ENCODE results near the gene KDM5B. TPM values are rescaled to one million over a fixed set of nuclear protein-coding genes. Genes with fewer than 3 reads are reported as not detected.

Gene KDM5B
- total RNA-seq, 1 experiment from 2014 or later, result 83.6 TPM

DNA sequence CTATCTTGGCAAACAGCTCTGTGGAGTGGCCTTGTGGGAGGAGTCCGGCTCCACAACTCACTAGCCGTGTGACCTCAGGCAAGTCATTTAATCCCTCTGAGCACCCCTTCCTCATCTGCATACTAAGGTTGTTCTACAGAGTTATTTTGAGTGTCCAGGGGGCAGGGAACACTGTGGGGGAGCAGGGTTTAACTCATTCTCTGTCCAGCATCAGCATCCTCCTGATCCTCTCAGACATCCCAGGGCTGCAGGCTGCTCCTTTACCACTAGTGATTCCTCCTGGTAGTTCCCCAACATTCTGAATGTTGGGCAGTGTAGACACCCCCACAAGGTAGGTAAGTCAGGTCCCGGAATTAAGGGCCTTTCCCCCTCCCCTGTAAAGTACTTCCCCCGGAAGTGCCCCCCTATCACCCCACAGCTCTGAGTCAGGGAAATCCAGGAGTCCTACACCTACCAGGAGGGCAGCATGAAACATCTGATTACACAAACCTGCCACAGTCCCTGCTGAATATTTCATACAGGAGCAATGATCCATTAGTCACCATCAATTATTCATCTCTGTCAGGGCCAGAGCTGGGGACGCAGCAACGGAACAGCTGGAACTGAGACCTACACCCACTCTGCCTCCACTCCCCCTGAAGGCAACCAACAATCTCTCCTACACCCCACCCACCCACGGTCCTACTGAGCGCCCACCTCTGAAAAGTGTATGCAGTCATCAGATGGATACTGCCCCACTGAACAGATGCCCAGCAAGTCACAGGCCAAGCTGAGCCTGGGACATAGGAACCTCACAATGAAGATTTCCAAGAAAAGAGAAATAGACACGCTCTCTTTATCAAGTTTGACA, 118.5 kb downstream of the KDM5B start:
- no TSS peak for BruUV-seq (replicated peaks)
- CTCF ChIA-PET, result no interaction called here

GRCh38 chr1:202689082-202689481, 119.1 kb downstream of the KDM5B start:
- no peaks in the 10 kb centered on the region for H3K36me3 ChIP-seq (ENCODE audit: control insufficient read depth, insufficient read depth, low read length)
- in situ Hi-C loops (cut with HindIII; ENCODE audit: low pct_unique_long_range_greater_than_20kb, low sequenced_read_pairs), result no loop called here
- ChIA-PET CTCF (no interaction called here), POLR2A (no interaction called here)
- H3K4me1 ChIP-seq (ENCODE audit: control insufficient read depth, insufficient read depth, low read length), result no peaks in the 10 kb centered on the region
- H3K4me3 ChIP-seq (ENCODE audit: low read depth in 2 of 2, low read length in 2 of 2), result no peak overlapping the region
- H3K27me3 ChIP-seq (ENCODE audit: control insufficient read depth, insufficient read depth, low read length), result peaks cover 22% of the 10 kb centered on the region
- no TSS peak for BruUV-seq (replicated peaks)
- H3K9me3 ChIP-seq (ENCODE audit: control insufficient read depth, insufficient read depth, low read depth, low read length), result no peaks in the 10 kb centered on the region
- DNase-seq (ENCODE audit: low read depth, low spot score) (no peak), ATAC-seq (no peak)
- intact Hi-C loops (cut with micrococcal nuclease; ENCODE audit: unreplicated experiment), result no loop called here
- TF ChIP-seq POLR2AphosphoS5 (IDR thresholded peaks at IDR 0.05; ENCODE audit: low read depth, low read length) (no peak), TCF7L2 (IDR thresholded peaks at IDR 0.05; ENCODE audit: low read depth, low read length) (no peak), REST (IDR thresholded peaks at IDR 0.05; ENCODE audit: insufficient read depth in 1 of 2, low read depth in 2 of 2, low read length in 1 of 2) (no peak), SIN3A (IDR thresholded peaks at IDR 0.05; ENCODE audit: borderline replicate concordance, insufficient read depth, low read depth, low read length) (no peak)
- TF ChIP-seq, protein P1, sequence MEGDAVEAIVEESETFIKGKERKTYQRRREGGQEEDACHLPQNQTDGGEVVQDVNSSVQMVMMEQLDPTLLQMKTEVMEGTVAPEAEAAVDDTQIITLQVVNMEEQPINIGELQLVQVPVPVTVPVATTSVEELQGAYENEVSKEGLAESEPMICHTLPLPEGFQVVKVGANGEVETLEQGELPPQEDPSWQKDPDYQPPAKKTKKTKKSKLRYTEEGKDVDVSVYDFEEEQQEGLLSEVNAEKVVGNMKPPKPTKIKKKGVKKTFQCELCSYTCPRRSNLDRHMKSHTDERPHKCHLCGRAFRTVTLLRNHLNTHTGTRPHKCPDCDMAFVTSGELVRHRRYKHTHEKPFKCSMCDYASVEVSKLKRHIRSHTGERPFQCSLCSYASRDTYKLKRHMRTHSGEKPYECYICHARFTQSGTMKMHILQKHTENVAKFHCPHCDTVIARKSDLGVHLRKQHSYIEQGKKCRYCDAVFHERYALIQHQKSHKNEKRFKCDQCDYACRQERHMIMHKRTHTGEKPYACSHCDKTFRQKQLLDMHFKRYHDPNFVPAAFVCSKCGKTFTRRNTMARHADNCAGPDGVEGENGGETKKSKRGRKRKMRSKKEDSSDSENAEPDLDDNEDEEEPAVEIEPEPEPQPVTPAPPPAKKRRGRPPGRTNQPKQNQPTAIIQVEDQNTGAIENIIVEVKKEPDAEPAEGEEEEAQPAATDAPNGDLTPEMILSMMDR (IDR thresholded peaks at IDR 0.05), result no peak
- H3K27ac ChIP-seq (ENCODE audit: low read length), result no peak overlapping the region

More for the DNA sequence above, 118.5 kb downstream of the KDM5B start:
- DNase-seq (ENCODE audit: low read depth, low spot score), result no peak
- intact Hi-C loops (cut with micrococcal nuclease; ENCODE audit: unreplicated experiment), result no loop called here
- no peaks in the 10 kb centered on the region for H3K9me3 ChIP-seq (ENCODE audit: control insufficient read depth, insufficient read depth, low read depth, low read length)
- TF ChIP-seq, protein P1 (IDR thresholded peaks at IDR 0.05), result no peak
- peak; percentile 51 to 59; a peak in 2 of 4 replicates for TF ChIP-seq REST (IDR thresholded peaks at IDR 0.05; ENCODE audit: insufficient read depth in 1 of 2, low read depth in 2 of 2, low read length in 1 of 2)
- no peaks in the 10 kb centered on the region for H3K36me3 ChIP-seq (ENCODE audit: control insufficient read depth, insufficient read depth, low read length)
- no peaks in the 10 kb centered on the region for H3K4me1 ChIP-seq (ENCODE audit: control insufficient read depth, insufficient read depth, low read length)
- ATAC-seq, result no peak
- peaks cover 22% of the 10 kb centered on the region for H3K27me3 ChIP-seq (ENCODE audit: control insufficient read depth, insufficient read depth, low read length)
- POLR2A ChIA-PET, result no interaction called here
- H3K27ac ChIP-seq (ENCODE audit: low read length), result no peak overlapping the region
- H3K4me3 ChIP-seq (ENCODE audit: low read depth in 2 of 2, low read length in 2 of 2), result no peak overlapping the region
- in situ Hi-C loops (cut with HindIII; ENCODE audit: low pct_unique_long_range_greater_than_20kb, low sequenced_read_pairs), result no loop called here

Data from Panc1 (cell line).